GM19463 (cell line): ENCODE results near the gene PATE4.

Source experiments
- ATAC-seq: cut with Tn5 transposase; IDR thresholded peaks from one replicate; pipeline ENCODE4 v1.9.1; 2021; ENCODE audit warnings: mild to moderate bottlenecking, moderate library complexity; ENCODE audit not compliant: unreplicated experiment

PATE4 gene

GRCh38 chr11:125887373-125888324 is 54.5 kb downstream of the PATE4 start, which contains the start of gene HYLS1:
TSS of gene HYLS1 (plus strand) at chr11:125887668. CDS start at chr11:125899369, 11,701 bp downstream.
- peak; percentile 83 for ATAC-seq
